ENCODE data around the gene GIMAP5. TPM values are rescaled to one million over a fixed set of nuclear protein-coding genes. Genes with fewer than 3 reads are reported as not detected.
A peak's percentile ranks its signal among the peaks of the same experiment; 100 is the strongest.
"Not testable (repeated sequence)": the region's sequence is repeated elsewhere in the genome, so short reads cannot be mapped to it uniquely, and the experiment has no call there.

Gene GIMAP5
- total RNA-seq, 1 donor from 2014 or later: not detected

- no peak for TF ChIP-seq EZH2 (IDR thresholded peaks at IDR 0.05)
- TF ChIP-seq EZH2phosphoT487 (IDR thresholded peaks at IDR 0.05): no peak
- no peak for TF ChIP-seq CTCF (IDR thresholded peaks at IDR 0.05)
- Histone ChIP-seq H4K20me1 (ENCODE audit: low read depth) (no peaks in the 10 kb centered on the region), H3F3A (ENCODE audit: low read depth) (no peaks in the 10 kb centered on the region), H3K9me3 (ENCODE audit: low read depth) (no peaks in the 10 kb centered on the region), H3K36me3 (no peaks in the 10 kb centered on the region), H3K27me3 (no peaks in the 10 kb centered on the region), H3K4me3 (no peak overlapping the region), H3K4me1 (no peaks in the 10 kb centered on the region), H3K27ac (no peak overlapping the region), H3K79me2 (ENCODE audit: low read depth) (no peaks in the 10 kb centered on the region), H2AFZ (replicated peaks) (no peak overlapping the region), H3K9ac (no peak overlapping the region), H3K4me2 (no peak overlapping the region)
- peaks cover 2% of the 10 kb centered on the region for H3K9me3 Mint-ChIP-seq
- H3K4me3 Mint-ChIP-seq: no peak overlapping the region
- no peaks in the 10 kb centered on the region for H3K4me1 Mint-ChIP-seq
- H3K27ac Mint-ChIP-seq: no peak overlapping the region
- H3K27me3 Mint-ChIP-seq (ENCODE audit: insufficient read depth, low read depth): no peaks in the 10 kb centered on the region
- no peak for DNase-seq (ENCODE audit: low spot score)
- no peaks in the 10 kb centered on the region for H3K36me3 Mint-ChIP-seq
Measured at GRCh38 chr7:150769768-150770167, 32.5 kb downstream of the GIMAP5 start.

GRCh38 chr7:150774131-150774530 lies 36.9 kb downstream of the GIMAP5 start:
- H3K9me3 Mint-ChIP-seq; H3K4me1 ChIP-seq; H3K36me3 Mint-ChIP-seq; H3K79me2 ChIP-seq (ENCODE audit: low read depth); H3K9ac ChIP-seq; H4K20me1 ChIP-seq (ENCODE audit: low read depth); H3K36me3 ChIP-seq; H3K4me3 Mint-ChIP-seq; H3K4me3 ChIP-seq; H3K27me3 Mint-ChIP-seq (ENCODE audit: insufficient read depth, low read depth); H3K4me1 Mint-ChIP-seq; H3K9me3 ChIP-seq (ENCODE audit: low read depth); H3K4me2 ChIP-seq; H3K27ac ChIP-seq; DNase-seq (ENCODE audit: low spot score); H2AFZ ChIP-seq (replicated peaks); H3F3A ChIP-seq (ENCODE audit: low read depth); H3K27ac Mint-ChIP-seq: not testable (repeated sequence)
- H3K27me3 ChIP-seq: peaks cover 28% of the 10 kb centered on the region

GRCh38 chr7:150778014-150778737 lies 41.0 kb downstream of the GIMAP5 start:
- Histone ChIP-seq H3K79me2 (ENCODE audit: low read depth) (no peaks in the 10 kb centered on the region), H3K9ac (no peak overlapping the region), H3K4me2 (no peak overlapping the region), H3K27ac (no peak overlapping the region), H3K4me1 (no peaks in the 10 kb centered on the region), H3K9me3 (ENCODE audit: low read depth) (no peaks in the 10 kb centered on the region), H4K20me1 (ENCODE audit: low read depth) (no peaks in the 10 kb centered on the region), H3F3A (ENCODE audit: low read depth) (no peaks in the 10 kb centered on the region), H3K27me3 (peaks cover 28% of the 10 kb centered on the region), H3K36me3 (no peaks in the 10 kb centered on the region), H3K4me3 (no peak overlapping the region), H2AFZ (replicated peaks) (no peak overlapping the region)
- no peaks in the 10 kb centered on the region for H3K27me3 Mint-ChIP-seq (ENCODE audit: insufficient read depth, low read depth)
- no peak for DNase-seq (ENCODE audit: low spot score)
- H3K9me3 Mint-ChIP-seq: peaks cover 2% of the 10 kb centered on the region
- H3K4me1 Mint-ChIP-seq: no peaks in the 10 kb centered on the region
- TF ChIP-seq EZH2 (IDR thresholded peaks at IDR 0.05) (no peak), EZH2phosphoT487 (IDR thresholded peaks at IDR 0.05) (no peak), CTCF (IDR thresholded peaks at IDR 0.05) (no peak)
- H3K4me3 Mint-ChIP-seq: no peak overlapping the region
- H3K36me3 Mint-ChIP-seq: no peaks in the 10 kb centered on the region
- no peak overlapping the region for H3K27ac Mint-ChIP-seq

GRCh38 chr7:150778738-150779301 lies 41.6 kb downstream of the GIMAP5 start:
- H3K4me2 ChIP-seq: no peak overlapping the region

More at GRCh38 chr7:150778738-150779301, 41.6 kb downstream of the GIMAP5 start:
- no peaks in the 10 kb centered on the region for H3K36me3 Mint-ChIP-seq
- Histone ChIP-seq H3K4me1 (no peaks in the 10 kb centered on the region), H3K9me3 (ENCODE audit: low read depth) (no peaks in the 10 kb centered on the region), H3K27me3 (peaks cover 28% of the 10 kb centered on the region), H3K79me2 (ENCODE audit: low read depth) (no peaks in the 10 kb centered on the region), H3K27ac (no peak overlapping the region), H3K9ac (no peak overlapping the region), H4K20me1 (ENCODE audit: low read depth) (no peaks in the 10 kb centered on the region), H3F3A (ENCODE audit: low read depth) (no peaks in the 10 kb centered on the region), H2AFZ (replicated peaks) (peak overlapping the region; percentile 65), H3K36me3 (no peaks in the 10 kb centered on the region), H3K4me3 (no peak overlapping the region)
- DNase-seq (ENCODE audit: low spot score): peak; percentile 88
- H3K27ac Mint-ChIP-seq: no peak overlapping the region
- TF ChIP-seq CTCF (IDR thresholded peaks at IDR 0.05): peak; percentile 96
- no peak for TF ChIP-seq EZH2phosphoT487 (IDR thresholded peaks at IDR 0.05)
- no peak for TF ChIP-seq EZH2 (IDR thresholded peaks at IDR 0.05)
- no peaks in the 10 kb centered on the region for H3K4me1 Mint-ChIP-seq
- H3K9me3 Mint-ChIP-seq: no peaks in the 10 kb centered on the region
- H3K4me3 Mint-ChIP-seq: no peak overlapping the region
- H3K27me3 Mint-ChIP-seq (ENCODE audit: insufficient read depth, low read depth): no peaks in the 10 kb centered on the region

All from neural progenitor cell (in vitro differentiated cells).